Activated CD8-positive, alpha-beta T cell treated with anti-CD3 and anti-CD28 coated beads for 36 hours (primary cell): ENCODE results near the gene C19orf53. TPM values are rescaled to one million over a fixed set of nuclear protein-coding genes. Genes with fewer than 3 reads are reported as not detected.

ENCODE experiments used
- ATAC-seq: fragments of 200-7000 bp; cut with Tn5 transposase; one replicate; pipeline ENCODE4 v1.10.0; 2021; ENCODE audit warnings: mild to moderate bottlenecking, moderate library complexity
- CTCF ChIA-PET: fragments of 350-600 bp; sonication (Branson Sonifier 250); formaldehyde crosslinking; loops from one replicate; lab custom pipeline; 2021; ENCODE audit warnings: antibody characterized with exemption; lab: Charles Lee
- POLR2A ChIA-PET: fragments of 350-600 bp; sonication (Branson Sonifier 250); formaldehyde crosslinking; loops from one replicate; lab custom pipeline; 2021; ENCODE audit warnings: antibody characterized with exemption; lab: Charles Lee
- DNase-seq: peaks from one replicate; pipeline ENCODE4 v3.0.0-alpha.2; 2020
- H3K27ac Mint-ChIP-seq: one replicate; pipeline ENCODE4 v1.8.0; 2021; ENCODE audit warnings: mild to moderate bottlenecking, mixed read lengths
- H3K27me3 Mint-ChIP-seq: one replicate; pipeline ENCODE4 v1.8.0; 2021; ENCODE audit warnings: mixed read lengths
- H3K36me3 Mint-ChIP-seq: one replicate; pipeline ENCODE4 v1.8.0; 2021; ENCODE audit warnings: low read depth, mixed read lengths
- H3K4me1 Mint-ChIP-seq: one replicate; pipeline ENCODE4 v1.8.0; 2021; ENCODE audit warnings: low read depth, mixed read lengths
- H3K4me3 Mint-ChIP-seq: one replicate; pipeline ENCODE4 v1.8.0; 2021; ENCODE audit warnings: mild to moderate bottlenecking, moderate library complexity, mixed read lengths
- H3K9me3 Mint-ChIP-seq: one replicate; pipeline ENCODE4 v1.8.0; 2021; ENCODE audit warnings: mixed read lengths
- CTCF ChIP-seq: fragments of 200-600 bp; IDR thresholded peaks from one replicate; pipeline ENCODE4 v1.8.0; 2022; ENCODE audit warnings: antibody characterized with exemption, mild to moderate bottlenecking
- intact Hi-C: fragments of 100-400 bp; cut with micrococcal nuclease; formaldehyde crosslinking; loops from one replicate; pipeline ENCODE4 v1.10.0; 2022
- total RNA-seq, 2 experiments: library from RNA; stranded (reverse); gene quantifications; one replicate each; pipeline ENCODE4 v1.2.3, GENCODE V29; 2021

C19orf53 gene
- total RNA-seq, 2 experiments from 2014 or later: 120 to 128 TPM

- POLR2A ChIA-PET: interaction anchor here (0.6 kb wide), 1 partner anchor 402 kb away, joined by 3 read pairs; no protein-coding TSS in a partner anchor
- no peak for ATAC-seq
- no peak overlapping the region for H3K27ac Mint-ChIP-seq
Measured at GRCh38 chr19:13826652-13827235, 52.5 kb downstream of the C19orf53 start.

GRCh38 chr19:13827656-13828055 lies 53.4 kb downstream of the C19orf53 start:
- no peak for DNase-seq
- Mint-ChIP-seq H3K4me3 (no peak overlapping the region), H3K4me1 (peaks cover 6% of the 10 kb centered on the region), H3K9me3 (no peaks in the 10 kb centered on the region), H3K27ac (no peak overlapping the region), H3K27me3 (no peaks in the 10 kb centered on the region), H3K36me3 (peaks cover 17% of the 10 kb centered on the region)
- no peak for ATAC-seq
- intact Hi-C loops: no loop called here
- CTCF ChIA-PET: interaction anchor here (1.3 kb wide), 1 partner anchor 35 kb away, joined by 3 read pairs; no protein-coding TSS in a partner anchor
- POLR2A ChIA-PET: interaction anchor here (0.7 to 0.8 kb wide), 3 partner anchors 9 to 33 kb away, joined by 3 read pairs; partner anchors contain the start of gene ZSWIM4
- no peak for TF ChIP-seq CTCF

More at GRCh38 chr19:13826652-13827235, 52.5 kb downstream of the C19orf53 start:
- TF ChIP-seq CTCF: no peak
- peaks cover 5% of the 10 kb centered on the region for H3K4me1 Mint-ChIP-seq
- no peak overlapping the region for H3K4me3 Mint-ChIP-seq
- no peaks in the 10 kb centered on the region for H3K27me3 Mint-ChIP-seq
- H3K36me3 Mint-ChIP-seq: peaks cover 15% of the 10 kb centered on the region
- intact Hi-C loops: no loop called here
- DNase-seq: no peak
- H3K9me3 Mint-ChIP-seq: no peaks in the 10 kb centered on the region
- CTCF ChIA-PET: no interaction called here

Other genes with a start within 250 kb of the C19orf53 start
- 10 to 100 TPM; 37.1 to 40.8 TPM for gene MRI1, start 9.9 kb upstream of the C19orf53 start, total RNA-seq
- gene ZSWIM4, start 21.0 kb downstream of the C19orf53 start, total RNA-seq: 1 to 10 TPM; 6.6 to 6.8 TPM
- gene NANOS3, start 102.7 kb downstream of the C19orf53 start, total RNA-seq: 1 to 10 TPM in 1 of 2 experiments, under 1 TPM in 1; 0.56 to 1.3 TPM
- gene BRME1, start 131.7 kb downstream of the C19orf53 start, total RNA-seq: 1 to 10 TPM; 3.6 to 5.2 TPM
- gene CC2D1A, start 131.7 kb downstream of the C19orf53 start, total RNA-seq: 10 to 100 TPM; 22.4 to 23.8 TPM
- gene PODNL1, start 164.0 kb downstream of the C19orf53 start, total RNA-seq: not detected
- gene DCAF15, start 178.1 kb downstream of the C19orf53 start, total RNA-seq: 10 to 100 TPM; 51.3 to 51.9 TPM
- gene RFX1, start 231.9 kb downstream of the C19orf53 start, total RNA-seq: 10 to 100 TPM; 13.3 to 14.1 TPM